Hematopoietic multipotent progenitor cell treated with erythropoietin and hydrocortisone succinate and interleukin-3 and kit ligand, for 8 days (in vitro differentiated cells): ENCODE measurements around the gene CR1L.
"Not testable (repeated sequence)": the region's sequence is repeated elsewhere in the genome, so short reads cannot be mapped to it uniquely, and the experiment has no call there.

Source experiments
- DNase-seq: peaks from one replicate; pipeline ENCODE4 v3.0.0-alpha.2; 2015

CR1L gene

DNA sequence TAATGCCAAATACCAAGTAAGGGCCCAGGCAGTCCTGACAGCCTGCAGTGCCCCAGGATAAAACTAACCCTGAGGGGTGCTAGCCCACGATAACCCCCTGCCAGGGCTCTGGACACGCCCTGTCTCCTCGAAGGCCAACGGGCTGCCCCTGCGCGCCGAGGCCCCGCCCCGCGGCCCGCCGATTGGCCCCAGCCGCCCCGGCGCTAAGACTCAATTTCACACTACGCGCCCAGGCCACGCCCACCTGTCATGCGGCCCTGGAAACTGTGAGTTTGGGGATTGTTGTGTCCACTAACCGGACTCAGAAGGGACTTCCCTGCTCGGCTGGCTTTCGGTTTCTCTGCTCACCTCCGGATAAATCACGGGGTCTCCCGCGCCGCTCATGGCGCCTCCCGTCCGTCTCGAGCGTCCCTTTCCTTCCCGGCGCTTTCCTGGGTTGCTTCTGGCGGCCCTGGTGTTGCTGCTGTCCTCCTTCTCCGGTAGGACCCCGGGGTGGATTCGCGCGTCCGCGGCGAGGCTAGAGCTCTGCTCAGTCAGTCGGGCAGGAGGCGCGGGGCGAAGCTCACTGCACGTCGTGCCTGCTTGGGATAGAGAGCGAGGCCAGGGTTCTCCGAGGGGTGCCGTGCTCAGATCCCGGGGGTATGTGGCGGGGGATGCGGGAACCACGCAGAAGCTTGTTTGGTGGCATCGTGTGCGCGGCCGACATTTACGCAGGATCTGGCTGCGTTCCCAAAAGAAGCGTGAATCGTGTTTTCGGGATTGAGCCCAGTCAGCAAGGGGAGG lies at the start of gene CR1L:
Gene CR1L (plus strand): TSS at position 282 of the 783 bp plus-strand sequence. CDS start 101 bp downstream, at position 383.
- peak; percentile 92 for DNase-seq

DNA sequence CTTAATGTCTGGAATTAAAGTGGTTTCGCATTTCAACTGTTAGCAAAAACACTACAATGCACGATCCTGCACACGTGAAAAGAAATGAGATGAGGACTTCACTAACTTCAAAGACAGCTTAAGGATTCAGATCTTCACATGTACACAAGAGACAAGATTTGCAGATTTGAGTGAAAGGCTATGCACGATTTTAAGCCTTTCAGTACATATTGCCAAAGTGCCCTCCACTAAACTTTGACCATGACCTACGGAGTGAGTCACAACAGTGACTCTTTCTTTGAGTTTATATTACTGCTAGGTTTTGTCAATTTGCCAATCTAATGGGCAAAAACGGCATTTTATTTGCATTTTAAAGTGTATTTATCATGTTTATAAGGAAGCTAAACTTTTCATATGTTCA lies 41.2 kb upstream of the CR1L start:
- DNase-seq = no peak

DNA sequence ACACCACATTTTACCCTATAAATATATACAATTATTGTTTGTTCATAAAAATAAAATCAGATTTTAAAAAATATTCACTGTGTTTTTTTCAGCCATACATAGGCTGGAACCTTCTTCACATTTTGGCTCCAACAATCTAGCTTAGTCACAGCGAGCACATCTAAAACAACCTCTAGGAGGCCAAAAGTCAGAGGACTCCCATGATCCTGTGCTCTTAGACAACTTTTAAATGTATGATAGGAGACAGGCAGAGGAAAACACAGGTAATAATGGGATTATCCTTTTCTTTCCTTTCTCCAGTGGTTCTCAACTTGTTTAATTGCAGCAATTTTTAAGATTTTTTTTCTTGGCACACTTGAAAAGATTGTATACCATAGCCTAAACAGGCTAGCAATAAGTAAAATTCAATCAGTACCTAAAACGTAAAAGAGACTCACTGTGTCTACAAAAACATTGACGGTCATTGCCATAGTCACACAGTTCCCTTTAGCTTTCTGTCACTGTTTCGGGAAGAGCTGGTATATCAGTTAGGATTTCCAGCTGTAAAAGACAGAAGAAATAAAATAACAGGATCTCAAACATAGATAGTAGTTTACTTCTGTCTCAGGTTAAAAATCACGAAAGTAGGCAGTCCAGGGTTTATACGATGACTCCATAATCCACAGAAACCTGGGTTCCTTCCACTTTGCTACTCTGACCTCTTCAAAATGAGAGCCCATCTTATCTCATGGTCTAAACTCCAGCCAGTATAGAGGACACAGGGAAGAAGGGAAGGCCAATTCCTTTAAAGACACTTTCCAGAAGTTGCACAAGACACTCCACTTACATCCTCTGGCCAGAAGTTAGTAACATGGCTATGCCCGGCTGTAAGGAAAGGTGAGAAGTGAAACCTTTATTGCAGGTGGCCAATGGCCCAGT lies 39.2 kb upstream of the CR1L start:
- DNase-seq = no peak

DNA sequence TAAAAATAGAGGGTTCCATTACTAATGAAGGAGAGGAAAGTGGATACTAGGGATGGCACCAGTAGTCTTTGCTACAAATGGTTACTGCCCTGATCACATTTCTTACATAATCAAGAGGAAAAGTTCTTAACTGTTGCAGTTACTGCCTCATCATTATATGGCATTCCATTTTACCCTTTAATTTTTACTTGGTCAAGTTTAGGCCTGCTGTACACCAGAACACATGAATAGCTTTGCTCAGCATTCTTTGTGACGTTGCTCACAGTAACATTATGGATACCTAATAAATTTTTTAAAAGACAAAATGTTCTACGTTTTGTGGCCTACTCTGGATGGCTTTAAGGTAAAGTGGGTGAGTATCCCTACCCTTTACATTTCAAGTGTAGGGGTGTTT lies 38.6 kb upstream of the CR1L start:
- DNase-seq = no peak

DNA sequence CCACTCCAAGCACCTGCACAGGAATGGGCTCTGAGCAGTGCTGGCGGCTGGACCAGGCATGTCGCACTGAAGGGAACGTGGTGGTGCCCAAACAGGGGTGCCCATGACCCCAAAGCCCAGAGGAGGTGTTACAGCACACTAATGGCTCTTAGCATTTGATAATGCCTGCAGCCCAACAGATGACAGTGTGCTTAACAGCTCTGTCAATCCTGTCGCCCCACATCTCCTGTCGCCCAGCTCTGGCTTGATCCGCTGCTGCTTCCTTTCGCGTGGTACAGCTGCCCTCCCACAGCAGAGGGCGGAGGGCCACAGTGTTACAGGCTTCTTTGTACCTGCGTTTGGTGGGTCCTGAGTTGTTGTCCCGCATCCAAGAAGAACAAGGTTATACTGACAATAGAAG lies 32.2 kb upstream of the CR1L start:
- no peak for DNase-seq

DNA sequence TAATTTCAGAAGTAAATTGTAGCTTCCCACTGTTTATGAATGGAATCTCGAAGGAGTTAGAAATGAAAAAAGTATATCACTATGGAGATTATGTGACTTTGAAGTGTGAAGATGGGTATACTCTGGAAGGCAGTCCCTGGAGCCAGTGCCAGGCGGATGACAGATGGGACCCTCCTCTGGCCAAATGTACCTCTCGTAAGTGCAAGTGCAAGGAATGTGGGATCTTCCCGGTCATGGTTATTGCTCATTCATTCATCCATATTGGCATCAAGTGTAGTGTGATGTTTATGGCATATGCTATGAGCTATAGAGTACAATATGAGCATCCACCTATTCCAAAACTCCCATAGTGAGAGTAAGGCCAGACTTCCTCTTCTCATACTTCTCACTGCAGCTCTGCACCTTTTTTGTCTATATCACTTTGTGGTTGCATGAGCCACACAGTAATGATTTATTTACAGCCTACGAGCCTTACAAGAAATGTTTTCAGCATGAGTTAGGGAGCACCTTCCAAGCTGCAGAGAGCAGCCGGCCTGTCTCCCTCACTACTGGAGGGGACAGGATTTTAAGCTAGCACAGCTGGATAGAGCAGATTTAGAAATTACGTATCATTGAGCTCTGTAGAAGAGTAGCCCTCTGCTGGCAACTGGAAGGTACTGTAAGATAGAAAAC lies 24.9 kb upstream of the CR1L start:
- peak; percentile 72 for DNase-seq

DNA sequence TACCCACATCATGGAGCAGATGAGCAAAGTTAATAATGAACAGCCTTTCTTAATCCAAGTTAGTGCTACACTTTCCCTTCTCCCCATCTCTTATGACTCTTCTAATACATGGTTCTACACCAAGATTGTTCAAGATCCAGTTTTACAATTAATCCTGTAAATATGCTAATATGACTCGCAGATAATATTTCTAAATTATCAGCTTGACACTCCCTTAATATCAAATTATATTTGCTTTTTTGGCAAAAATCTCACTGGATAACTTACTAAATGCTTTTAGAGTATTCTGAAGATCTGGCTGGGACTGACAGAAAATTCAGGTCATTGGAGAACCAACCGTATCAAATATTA lies 24.4 kb upstream of the CR1L start:
- no peak for DNase-seq

DNA sequence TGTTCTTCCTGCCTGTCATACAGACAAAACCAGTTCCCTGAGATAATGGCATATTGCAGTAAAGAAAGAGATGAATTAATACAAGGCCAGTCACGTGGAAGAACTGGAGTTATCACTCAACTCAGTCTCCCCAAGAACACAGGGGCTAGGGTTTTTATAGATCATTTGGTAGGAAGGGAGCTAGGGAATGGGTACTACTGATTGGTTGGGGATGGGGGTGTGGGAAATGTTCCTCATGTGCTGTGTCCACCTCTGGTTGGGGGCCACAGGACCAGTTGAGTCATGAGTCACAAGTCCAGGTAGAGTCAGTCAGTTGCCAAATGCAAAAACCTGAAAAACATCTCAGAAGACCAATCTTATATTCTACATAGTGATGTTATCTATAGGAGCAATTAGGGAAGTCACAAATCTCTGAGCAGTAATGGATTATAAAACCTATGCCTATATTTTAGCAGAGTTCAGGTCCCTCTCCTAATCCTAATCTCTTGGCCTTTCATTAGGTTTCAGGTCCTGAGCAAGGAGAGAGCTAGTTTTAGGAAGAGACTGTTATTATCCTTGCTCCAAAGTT lies 19.3 kb upstream of the CR1L start:
- not testable (repeated sequence) for DNase-seq

DNA sequence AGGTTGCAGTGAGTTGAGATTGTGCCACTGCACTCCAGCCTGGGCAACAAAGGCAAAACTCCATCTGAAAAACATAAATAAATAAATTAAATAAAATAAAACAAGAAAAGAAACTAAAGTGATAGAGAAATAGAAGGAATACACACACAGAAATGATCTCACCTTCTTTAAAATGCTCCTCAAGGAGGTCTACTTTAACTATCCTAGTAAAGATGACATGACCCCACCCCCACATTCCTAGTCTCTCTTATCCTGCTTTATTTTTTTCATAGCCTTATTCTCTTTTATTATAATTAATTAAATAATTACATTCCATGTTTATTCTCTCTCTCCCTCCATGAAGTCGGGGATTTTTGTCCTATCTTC lies 18.0 kb upstream of the CR1L start:
- DNase-seq = no peak

DNA sequence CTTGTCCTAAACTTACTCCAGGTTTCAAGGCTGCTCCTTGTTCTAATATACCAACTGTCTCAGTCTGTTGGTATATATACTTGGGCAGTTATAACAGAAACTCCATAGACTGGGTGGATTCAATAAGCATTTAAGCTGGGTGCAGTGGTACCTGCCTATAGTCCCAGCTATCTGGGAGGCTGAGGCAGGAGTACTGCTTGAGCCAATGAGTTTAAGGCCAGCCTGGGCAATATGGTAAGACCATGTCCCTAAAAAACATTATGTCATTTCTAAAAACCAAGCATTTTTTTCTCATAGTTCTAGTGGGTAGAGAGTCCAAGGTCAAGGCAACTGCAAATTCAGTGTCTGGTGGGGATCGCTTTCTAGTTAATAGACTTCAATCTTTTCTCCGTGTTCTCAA lies 17.4 kb upstream of the CR1L start:
- DNase-seq = no peak

DNA sequence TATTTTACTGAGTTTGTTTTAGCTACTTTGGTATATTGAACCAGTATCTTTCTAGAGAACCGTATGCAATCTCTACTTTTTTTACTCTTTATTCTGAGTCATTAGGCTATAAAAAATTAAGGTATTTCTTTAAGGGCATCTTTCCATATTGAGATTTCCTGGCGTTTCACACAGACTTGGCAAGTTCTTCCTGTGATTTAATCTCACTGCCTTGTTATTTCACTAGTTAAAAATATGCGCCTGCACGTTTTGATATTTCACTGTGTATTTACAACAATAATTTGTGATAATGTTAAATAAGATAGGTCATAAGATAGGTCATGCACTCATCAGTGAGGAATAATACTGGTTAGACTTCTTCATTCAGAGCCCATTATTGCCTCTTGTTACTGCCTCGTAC lies 16.2 kb upstream of the CR1L start:
- no peak for DNase-seq

DNA sequence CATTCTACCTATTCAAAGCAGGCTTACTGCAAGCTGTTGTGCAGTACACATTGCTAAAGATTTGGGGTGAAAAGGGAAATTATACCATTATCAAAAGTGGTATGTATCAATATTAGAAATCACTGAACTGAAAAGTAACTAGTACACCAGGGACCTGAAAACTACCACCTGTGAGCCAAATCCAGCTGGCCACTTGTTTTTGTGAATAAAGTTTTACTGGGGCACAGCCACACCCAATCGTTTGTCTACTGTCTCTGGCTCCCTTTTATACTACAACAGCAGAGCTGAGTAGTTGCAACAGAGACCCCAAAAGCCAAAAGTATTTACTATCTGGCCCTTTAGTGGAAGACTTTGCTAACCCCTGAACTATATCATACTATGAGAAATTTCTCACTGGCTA lies 13.8 kb upstream of the CR1L start:
- DNase-seq = no peak

DNA sequence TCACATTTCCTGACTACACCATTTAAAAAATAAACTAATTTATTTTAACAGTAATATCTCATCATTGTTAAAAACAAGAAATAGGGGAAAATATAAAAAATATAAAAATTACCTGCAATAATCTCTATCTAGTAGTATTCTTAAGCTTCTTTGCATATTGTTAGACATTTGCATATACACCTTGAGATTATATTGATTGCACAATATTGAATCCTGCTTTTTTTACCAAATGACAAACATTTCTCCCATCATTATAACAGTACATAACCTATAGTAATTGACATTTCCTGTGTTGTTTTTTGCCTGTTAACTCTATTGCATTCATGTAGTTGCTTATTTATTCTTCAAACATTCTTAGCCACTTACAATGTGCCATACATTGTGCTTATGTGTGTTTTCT lies 11.7 kb upstream of the CR1L start:
- DNase-seq = no peak

DNA sequence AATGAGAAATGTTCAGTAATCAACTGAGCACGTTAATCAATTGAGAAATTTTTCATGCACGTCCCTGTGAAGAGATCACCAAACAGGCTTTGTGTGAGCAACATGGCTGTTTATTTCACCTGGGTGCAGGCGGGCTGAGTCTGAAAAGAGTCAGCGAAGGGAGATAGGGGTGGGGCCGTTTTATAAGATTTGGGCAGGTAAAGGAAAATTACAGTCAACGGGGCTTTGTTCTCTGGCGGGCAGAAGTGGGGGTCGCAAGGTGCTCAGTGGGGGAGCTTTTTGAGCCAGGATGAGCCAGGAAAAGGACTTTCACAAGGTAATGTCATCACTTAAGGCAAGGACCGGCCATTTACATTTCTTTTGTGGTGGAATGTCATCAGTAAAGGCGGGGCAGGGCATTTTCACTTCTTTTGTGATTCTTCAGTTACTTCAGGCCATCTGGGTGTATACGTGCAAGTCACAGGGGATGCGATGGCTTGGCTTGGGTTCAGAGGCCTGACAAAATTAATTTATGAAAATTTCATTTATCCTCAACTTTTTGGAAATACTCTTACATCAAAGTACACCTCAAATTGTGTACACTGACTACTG lies 11.1 kb upstream of the CR1L start:
- DNase-seq = not testable (repeated sequence)

DNA sequence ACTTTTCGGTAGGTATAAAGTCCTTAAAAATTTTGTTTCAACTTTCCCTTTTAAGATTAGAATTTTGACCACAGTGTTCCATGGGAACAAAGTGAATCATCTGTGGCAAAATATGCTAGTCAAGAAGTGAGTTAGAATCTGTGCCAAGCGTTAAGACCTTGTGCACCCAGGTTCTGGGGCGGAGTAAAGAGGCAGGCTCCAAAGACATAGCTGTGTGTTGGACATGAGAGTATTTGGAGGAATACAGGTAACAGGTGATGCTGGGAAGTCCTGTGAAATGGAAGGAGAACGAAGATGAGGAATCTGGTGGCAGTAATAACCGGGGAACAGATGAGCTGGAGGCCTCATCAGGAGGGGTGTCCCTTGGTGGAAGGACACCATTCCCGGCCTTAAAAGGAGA lies 10.6 kb upstream of the CR1L start:
- not testable (repeated sequence) for DNase-seq

DNA sequence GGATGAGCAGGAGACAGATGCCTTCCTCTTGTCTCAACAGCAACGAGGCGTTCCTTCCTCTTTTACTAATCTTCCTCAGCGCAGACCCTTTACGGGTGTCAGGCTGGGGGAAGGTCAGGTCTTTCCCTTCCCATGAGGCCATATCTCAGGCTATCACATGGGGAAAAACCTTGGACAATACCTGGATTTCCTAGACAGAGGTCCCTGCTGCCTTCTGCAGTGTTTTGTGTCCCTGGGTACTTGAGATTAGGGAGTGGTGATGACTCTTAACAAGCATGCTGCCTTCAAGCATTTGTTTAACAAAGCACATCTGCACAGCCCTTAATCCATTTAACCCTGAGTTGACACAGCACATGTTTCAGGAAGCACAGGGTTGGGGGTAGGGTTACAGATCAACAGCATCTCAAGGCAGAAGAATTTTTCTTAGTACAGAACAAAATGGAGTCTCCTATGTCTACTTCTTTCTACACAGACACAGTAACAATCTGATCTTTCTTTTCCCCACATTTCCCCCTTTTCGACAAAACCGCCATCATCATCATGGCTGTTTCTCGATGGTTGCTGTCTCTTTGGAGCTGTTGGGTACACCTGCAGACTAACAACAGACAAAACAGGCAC lies 9.3 kb upstream of the CR1L start:
- not testable (repeated sequence) for DNase-seq

DNA sequence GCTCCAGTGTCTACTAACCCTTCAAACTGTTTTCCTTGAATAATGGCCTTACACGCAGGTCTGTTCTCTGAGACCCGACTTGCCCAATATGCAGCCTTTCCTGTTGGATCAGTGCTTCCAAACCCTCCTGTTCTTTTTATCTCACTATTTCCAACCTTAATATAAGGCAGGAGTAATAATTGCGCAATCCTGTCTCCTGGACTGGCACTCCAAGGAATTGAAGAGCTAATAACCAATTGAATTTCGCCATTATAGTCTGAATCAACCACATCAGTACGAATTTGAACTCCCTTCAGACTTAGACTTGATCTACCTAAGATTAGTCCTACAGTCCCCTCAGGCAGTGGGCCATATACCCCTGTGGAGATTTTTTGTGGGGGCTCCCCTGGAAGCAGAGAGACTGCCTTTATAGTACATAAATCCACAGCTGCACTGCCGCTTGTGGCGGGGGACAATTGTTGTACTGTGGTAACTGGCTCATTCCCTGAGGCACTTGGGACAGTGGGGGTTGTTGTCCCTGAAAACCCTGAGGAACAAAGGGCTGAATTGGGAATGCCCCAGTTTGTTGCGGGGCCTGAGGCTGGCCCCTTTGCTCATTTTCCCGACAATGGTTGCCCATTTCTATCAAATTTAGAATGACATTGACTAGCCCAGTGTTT lies 6.3 kb upstream of the CR1L start:
- not testable (repeated sequence) for DNase-seq

DNA sequence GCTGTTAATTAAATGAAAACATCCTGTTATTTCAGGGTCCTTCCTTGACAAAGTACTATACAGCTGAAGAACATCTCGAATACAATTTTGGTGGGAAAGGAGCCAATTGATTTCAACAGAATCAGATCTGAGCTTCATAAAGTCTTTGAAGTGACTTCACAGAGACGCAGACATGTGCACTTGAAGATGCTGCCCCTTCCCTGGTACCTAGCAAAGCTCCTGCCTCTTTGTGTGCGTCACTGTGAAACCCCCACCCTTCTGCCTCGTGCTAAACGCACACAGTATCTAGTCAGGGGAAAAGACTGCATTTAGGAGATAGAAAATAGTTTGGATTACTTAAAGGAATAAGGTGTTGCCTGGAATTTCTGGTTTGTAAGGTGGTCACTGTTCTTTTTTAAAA lies 5.6 kb upstream of the CR1L start:
- not testable (repeated sequence) for DNase-seq

DNA sequence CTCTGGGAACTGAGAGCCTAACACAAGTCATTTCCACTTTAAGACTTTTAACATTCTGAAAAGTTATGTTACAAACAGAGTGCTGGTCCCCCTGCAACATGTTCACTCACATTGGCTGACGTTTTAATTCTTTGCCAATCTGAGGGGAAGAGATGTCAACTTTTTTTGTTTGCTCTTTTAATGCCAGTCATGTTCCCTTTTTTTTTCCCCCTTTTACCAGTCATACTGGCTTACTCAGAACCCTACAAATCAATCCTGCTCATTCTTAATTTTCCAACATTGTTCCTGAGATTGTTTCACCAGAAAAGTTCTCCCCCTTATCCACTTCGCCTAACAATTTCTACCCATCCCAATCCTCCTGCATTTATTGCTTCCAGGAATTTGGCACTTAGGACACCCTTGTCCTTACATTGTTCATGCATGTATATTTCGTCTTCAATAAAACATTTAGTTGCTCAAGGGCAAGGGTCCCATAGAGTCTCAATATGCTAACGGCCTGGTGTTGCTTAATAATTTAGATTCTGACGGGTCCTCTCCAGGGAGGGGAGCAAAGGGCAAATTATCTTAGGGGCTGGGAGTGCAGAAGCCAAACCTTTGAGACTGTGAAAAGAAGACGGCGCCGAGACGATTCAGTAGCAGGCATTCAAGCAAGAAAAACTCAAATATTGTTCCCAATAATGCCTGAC lies 624 bp upstream of the CR1L start:
- DNase-seq = no peak

DNA sequence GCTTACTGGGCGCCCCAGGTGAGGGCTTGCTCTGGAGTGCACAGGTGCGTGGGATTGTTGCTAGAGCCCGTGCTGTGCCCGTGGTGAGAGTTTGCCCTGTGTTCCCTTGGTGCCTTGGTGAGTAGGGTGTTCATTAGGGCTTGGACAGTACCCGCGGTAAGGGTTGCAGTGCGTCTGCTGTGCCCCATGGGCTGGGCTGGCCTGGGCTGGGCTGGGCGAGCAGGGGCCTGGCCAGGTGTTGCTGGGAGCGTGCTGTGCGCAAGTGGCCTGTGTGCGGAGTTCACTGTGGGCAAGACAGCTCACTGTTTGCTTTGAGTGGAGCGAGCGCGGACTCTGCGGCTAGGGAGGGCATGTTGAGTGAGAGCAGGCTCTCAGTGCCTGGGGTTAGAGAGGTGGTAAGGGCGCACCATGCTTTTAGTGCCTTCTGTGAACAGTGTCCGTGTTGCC lies 725 bp downstream of the CR1L start:
- DNase-seq = no peak

DNA sequence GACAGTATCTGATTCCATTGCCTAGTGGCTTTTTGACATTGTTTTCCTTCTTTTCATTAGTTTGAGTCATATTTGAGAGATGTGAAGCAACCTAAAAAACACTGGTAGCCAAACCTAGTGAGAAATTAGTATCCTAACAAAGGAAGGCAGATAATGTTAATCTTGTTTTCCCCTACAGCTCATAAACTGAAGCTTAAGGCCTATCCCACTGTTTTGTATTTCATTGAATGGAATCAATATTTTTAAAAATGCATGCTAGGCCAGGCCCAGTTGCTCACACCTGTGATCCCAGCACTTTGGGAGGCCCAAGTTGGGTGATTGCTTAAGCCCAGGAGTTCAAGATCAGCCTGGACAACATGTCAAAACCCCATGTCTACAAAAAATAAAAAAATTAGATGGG lies 1.2 kb downstream of the CR1L start:
- DNase-seq = no peak
